Epithelial cell of esophagus (primary cell): ENCODE results near the gene LGR6.

Experiments
- DNase-seq: peaks from one replicate; pipeline ENCODE4 v3.0.0; 2010; ENCODE audit warnings: low read depth
- H3K4me3 ChIP-seq: 2 replicates; pipeline ENCODE4 v1.5.1; 2011; ENCODE audit warnings: mild to moderate bottlenecking, low read length, control low read depth
- CTCF ChIP-seq: IDR thresholded peaks from 2 replicates; pipeline ENCODE4 v1.5.1; 2011; ENCODE audit warnings: low read depth, mild to moderate bottlenecking, low read length, control low read depth, inconsistent platforms; ENCODE audit not compliant: insufficient read depth; ENCODE audit errors: missing control alignments

Gene LGR6

GRCh38 chr1:202199040-202199889, 5.7 kb downstream of the LGR6 start:
- H3K4me3 ChIP-seq = no peak overlapping the region
- no peak for TF ChIP-seq CTCF
- no peak for DNase-seq

- H3K4me3 ChIP-seq = no peak overlapping the region
- no peak for TF ChIP-seq CTCF
- DNase-seq = peak; percentile 66
Measured at GRCh38 chr1:202200112-202200548, 6.5 kb downstream of the LGR6 start.

GRCh38 chr1:202200669-202201068, 7.1 kb downstream of the LGR6 start:
- no peak for DNase-seq
- H3K4me3 ChIP-seq = no peak overlapping the region
- no peak for TF ChIP-seq CTCF

- TF ChIP-seq CTCF = no peak
- H3K4me3 ChIP-seq = no peak overlapping the region
- DNase-seq = no peak
Measured at GRCh38 chr1:202201266-202201665, 7.7 kb downstream of the LGR6 start.

GRCh38 chr1:202201971-202202370, 8.4 kb downstream of the LGR6 start:
- TF ChIP-seq CTCF = no peak
- H3K4me3 ChIP-seq = no peak overlapping the region
- DNase-seq = no peak

GRCh38 chr1:202202500-202203168, 9.0 kb downstream of the LGR6 start:
- no peak for TF ChIP-seq CTCF
- H3K4me3 ChIP-seq = no peak overlapping the region
- DNase-seq = no peak
